ENCODE data around the gene ARHGAP6. TPM values are rescaled to one million over a fixed set of nuclear protein-coding genes. Genes with fewer than 3 reads are reported as not detected.
"Not testable (repeated sequence)": the region's sequence is repeated elsewhere in the genome, so short reads cannot be mapped to it uniquely, and the experiment has no call there.

ARHGAP6 gene
- polyA plus RNA-seq, 4 donors = 14.1 to 18.6 (median 15.7) TPM

DNA sequence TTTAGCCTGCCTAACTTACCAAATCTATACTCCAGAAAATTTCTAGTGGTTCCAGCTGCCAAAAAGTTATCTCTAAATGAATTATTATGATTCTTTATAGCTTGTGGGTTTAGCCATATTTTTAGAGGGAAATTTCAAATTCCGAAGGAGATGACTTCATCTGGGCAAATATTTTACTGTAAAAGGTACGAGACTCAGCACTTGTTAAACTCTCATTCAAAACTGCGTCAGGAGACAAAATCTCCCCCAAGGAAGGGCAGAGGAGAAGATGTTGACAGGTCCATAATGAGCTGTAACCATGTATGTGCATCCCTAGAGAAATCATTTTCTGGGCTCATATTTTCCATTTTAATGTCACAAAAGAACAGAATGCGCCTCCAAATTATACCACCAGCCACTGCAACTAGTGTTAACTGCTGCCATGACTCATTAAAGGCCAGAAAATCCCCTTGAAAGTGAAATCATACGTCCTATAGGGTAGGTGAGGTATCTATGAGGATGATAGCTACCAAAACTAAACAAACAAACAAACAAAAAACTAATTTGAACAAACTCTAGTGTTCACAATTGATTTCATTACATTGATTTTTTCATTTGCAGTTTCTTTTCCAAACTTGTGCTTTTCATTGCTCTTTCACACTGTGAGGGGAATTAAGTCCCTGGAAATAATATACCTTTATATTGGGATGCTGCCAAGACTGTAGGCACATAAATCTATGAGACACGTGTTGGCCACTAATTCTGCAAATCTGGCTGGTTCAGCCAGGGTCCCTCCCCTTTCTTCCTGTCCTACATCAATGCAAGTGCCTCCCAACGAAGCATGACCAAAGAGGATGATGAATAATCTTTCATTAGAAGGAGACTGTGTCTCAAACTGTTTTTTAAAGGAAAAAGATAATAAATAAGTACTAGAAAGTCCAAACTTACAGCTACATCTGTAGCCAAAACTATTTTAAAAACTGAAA is 85.8 kb downstream of the ARHGAP6 start:
- no peak for DNase-seq (ENCODE audit: low read depth in 4 of 4, low spot score in 3 of 4)

DNA sequence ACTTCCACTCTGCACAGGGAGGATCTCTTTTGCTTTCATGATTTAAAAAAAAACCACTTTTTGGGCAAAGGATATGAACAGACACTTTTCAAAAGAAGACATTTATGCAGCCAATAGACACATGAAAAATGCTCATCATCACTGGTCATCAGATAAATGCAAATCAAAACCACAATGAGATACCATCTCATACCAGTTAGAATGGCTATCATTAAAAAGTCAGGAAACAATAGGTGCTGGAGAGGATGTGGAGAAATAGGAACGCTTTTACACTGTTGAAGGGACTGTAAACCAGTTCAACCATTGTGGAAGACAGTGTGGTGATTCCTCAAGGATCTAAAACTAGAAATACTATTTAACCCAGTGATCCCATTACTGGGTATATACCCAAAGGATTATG is 87.4 kb downstream of the ARHGAP6 start:
- not testable (repeated sequence) for DNase-seq (ENCODE audit: low read depth in 4 of 4, low spot score in 3 of 4)

DNA sequence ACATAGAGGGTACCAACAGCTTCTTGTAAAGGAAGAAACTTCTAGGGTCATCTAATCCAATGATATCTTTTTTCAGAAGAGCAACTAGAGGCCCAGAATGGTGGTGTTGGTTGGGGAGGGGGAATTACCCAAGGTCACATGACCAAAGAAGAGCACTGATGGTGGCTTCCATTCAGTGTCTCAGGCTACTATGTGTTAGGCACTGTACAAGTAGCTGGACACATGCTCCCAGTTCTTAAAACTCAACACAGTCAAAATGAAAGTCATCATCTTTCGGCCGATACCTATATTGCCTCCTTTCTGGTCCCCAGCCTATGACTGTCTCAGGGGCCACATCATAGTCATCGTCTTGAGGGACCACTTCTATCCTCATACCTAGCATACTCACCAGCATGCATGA is 88.1 kb downstream of the ARHGAP6 start:
- no peak for DNase-seq (ENCODE audit: low read depth in 4 of 4, low spot score in 3 of 4)

- no peak for DNase-seq (ENCODE audit: low read depth in 4 of 4, low spot score in 3 of 4)
These were observed 90.4 kb downstream of the ARHGAP6 start for GRCh38 chrX:11575332-11575731.

DNA sequence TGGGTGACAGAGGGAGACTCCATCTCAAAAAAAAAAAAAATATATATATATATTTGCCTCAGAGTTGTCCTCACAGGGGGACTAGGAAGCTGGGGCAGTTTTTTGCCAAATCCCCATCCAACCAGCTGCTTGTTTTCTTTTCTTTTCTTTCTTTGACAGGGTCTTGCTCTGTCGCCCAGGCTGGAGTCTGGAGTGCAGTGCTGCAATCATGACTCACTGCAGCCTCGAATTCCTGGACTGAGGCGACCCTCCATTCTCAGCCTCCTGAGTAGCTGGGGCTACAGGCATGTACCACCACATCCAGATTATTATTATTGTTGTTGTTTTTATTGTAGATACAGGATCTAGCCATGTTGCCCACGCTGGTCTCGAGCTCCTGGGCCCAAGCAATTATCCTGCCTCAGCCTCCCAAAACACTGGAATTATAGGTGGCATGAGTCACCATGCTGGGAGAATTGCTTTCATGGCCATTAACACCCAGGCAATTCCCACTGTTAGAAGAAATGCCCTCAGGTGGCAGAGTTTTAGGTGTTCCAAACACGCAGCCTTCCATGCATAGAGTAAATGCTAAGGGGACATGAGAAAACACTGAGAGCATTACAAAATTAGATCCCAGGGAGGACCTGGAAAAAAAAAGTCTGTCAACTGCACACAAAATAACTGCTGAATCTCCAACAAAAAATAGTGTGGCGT is 98.0 kb downstream of the ARHGAP6 start:
- no peak for DNase-seq (ENCODE audit: low read depth in 4 of 4, low spot score in 3 of 4)

DNA sequence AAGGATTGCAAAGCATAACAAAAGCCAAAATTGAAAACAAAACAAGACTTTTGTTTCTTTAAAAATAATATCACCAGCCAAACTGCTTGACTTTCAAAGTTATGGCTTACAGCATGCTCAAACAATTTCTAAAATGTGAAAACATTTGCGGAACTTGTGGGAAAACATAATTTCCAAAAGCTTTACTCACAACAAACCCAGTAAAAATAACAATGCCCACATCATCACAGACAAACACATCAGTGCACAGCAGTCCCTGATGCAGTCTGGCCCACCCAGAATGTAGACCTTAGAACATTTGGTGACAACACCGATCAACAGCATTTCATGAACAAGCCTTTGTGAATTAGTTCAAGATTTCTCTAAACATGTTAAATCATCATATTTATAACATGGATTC is 98.9 kb downstream of the ARHGAP6 start:
- no peak for DNase-seq (ENCODE audit: low read depth in 4 of 4, low spot score in 3 of 4)

DNA sequence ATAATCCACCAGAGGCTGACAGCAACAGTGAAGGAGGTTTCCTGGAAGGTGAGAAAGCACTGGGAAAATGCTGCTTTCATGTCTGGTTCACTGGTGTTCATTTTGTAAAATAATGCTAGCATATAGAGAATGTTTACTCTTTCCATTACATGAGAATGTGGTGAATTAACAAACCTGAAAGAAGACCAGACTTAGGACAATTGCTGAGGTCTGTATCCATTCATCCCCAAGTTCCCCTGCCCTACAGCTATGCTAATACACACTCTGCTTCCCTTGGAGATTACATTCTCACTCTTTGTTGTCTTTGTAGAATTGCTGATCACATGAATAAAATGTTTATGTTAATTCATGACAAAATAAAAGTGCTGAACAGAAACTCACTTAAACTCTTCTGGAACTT is 99.5 kb downstream of the ARHGAP6 start:
- no peak for DNase-seq (ENCODE audit: low read depth in 4 of 4, low spot score in 3 of 4)

DNA sequence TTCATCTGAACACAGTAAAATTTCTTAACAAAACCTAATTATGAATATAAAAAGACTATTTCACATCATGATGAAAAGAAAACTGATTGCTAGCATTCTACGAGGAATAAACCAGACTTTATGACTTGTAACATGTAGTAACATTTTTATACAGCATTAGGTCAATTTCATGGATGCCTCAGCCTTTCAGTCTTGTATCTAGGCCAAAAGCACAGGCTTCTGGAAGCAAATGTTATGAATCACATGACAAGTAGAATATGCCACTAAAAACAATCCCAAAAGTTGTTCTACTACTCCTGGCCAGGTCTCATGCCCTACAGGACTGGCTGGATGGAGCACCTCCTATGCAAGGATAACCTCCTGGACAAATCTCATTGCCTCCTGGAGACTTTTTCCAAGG is 101.2 kb downstream of the ARHGAP6 start:
- no peak for DNase-seq (ENCODE audit: low read depth in 4 of 4, low spot score in 3 of 4)

GRCh38 chrX:11562570-11562969 is 103.2 kb downstream of the ARHGAP6 start:
- no peak for DNase-seq (ENCODE audit: low read depth in 4 of 4, low spot score in 3 of 4)

GRCh38 chrX:11558972-11559371 is 106.7 kb downstream of the ARHGAP6 start:
- DNase-seq (ENCODE audit: low read depth in 4 of 4, low spot score in 3 of 4) = no peak

DNA sequence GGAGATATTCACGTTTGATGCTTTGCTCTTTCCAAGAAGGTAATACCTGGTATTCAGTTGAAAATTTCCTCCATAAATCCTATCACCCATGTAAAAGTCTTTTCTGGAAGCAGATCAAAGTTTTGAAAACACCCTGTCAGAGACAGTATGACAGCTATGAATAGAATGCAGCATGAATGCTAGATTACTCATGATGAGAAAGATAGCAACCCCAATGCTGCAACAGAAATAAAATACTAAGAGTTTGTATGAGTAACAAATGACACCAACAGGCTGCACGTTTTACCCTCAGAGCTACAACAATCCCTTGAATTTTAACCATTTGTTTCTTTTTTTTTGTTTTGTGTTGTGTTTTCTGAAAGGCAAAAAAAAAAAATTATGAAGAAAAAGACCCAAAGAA is 108.6 kb downstream of the ARHGAP6 start:
- DNase-seq (ENCODE audit: low read depth in 4 of 4, low spot score in 3 of 4) = no peak

- no peak for DNase-seq (ENCODE audit: low read depth in 4 of 4, low spot score in 3 of 4)
These were observed 110.0 kb downstream of the ARHGAP6 start for GRCh38 chrX:11555759-11556158.

DNA sequence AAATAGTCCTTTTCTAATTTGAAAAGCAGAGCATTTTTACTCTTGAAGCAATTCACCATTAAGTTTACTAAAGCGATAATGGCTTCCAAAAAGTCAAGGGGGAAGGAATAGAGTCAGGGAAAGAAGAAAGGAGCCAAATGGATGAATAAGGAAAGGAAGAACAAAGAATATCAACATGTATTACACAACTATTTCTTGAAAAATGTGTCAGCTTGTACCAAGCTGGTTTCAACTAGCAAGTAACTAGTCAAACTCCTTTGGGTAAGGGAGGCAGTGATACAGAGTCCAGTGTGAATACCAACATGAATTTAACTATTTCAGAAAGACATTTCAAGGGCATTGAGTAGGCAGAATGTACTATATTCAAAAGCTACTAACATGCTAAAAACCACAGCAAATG is 112.1 kb downstream of the ARHGAP6 start:
- DNase-seq (ENCODE audit: low read depth in 4 of 4, low spot score in 3 of 4) = no peak

GRCh38 chrX:11551151-11551550 is 114.6 kb downstream of the ARHGAP6 start:
- no peak for DNase-seq (ENCODE audit: low read depth in 4 of 4, low spot score in 3 of 4)

DNA sequence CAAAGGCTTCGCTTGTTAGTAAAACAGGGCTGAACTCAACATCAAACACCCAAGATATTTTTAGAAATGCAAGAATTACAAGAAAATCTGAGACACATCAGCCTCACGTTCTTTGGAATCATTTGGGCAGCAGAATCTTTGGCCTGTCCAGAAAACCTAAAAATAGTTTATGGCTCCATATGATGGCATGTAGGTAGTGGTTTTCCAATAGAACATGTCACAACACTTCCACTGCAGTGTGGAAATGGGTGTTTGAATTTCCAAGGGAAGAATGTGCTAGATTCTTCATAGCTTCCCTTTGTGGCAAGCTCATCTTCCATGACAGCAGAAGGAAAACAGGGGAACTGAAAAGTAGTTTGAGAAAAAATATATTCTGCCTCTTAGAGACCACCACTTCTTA is 118.8 kb downstream of the ARHGAP6 start:
- DNase-seq (ENCODE audit: low read depth in 4 of 4, low spot score in 3 of 4) = no peak

GRCh38 chrX:11543249-11543648 is 122.5 kb downstream of the ARHGAP6 start:
- no peak for DNase-seq (ENCODE audit: low read depth in 4 of 4, low spot score in 3 of 4)

- no peak for DNase-seq (ENCODE audit: low read depth in 4 of 4, low spot score in 3 of 4)
These were observed 124.2 kb downstream of the ARHGAP6 start for GRCh38 chrX:11541510-11541909.

- no peak for DNase-seq (ENCODE audit: low read depth in 4 of 4, low spot score in 3 of 4)
These were observed 125.0 kb downstream of the ARHGAP6 start for GRCh38 chrX:11540532-11541377.

GRCh38 chrX:11537141-11537540 is 128.6 kb downstream of the ARHGAP6 start:
- no peak for DNase-seq (ENCODE audit: low read depth in 4 of 4, low spot score in 3 of 4)

DNA sequence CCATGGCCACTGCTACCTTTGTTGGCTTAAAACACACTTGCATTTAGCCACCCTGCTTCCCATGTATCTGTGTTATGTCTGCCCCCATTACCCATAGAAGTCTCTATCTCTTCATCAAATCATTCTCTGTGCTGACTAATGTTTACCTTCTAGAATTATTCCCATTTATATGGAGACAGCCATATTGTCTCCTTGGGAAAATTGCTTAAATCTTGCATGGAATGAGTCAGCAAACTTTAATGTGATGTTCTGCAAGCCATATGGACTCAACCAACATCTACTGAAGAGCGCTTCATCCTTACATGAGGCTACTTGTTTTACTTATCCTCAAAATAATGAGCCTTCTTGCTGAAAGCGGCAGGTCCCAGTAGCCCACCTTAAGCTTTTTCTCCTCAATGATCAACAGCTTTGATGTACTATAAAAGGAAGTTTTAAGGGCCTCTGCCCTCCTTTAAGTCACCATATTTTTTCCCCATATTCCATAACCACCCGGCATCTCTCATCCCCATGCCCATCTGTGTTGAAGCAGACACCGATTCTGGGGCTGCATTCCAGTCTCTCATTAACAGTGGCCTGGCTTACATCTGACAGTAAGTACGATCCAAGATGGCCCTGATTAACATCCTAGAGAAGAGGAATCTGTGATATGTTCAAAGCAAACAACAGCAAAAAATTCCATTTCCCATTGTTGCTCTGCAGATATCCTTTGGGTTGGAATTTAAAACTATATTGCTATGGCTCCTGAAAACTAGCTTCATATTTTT is 130.4 kb downstream of the ARHGAP6 start:
- no peak for DNase-seq (ENCODE audit: low read depth in 4 of 4, low spot score in 3 of 4)

Data from right renal pelvis (tissue), 4 donors.